Stimulated activated CD8-positive, alpha-beta memory T cell treated with anti-CD3 and anti-CD28 coated beads, Interleukin-15, amount 100 ng/mL, for 24 hours (primary cell): Measurements from ENCODE around the gene TEP1.
"Not testable (repeated sequence)": the region's sequence is repeated elsewhere in the genome, so short reads cannot be mapped to it uniquely, and the experiment has no call there.

Experiments used
- DNase-seq: peaks from one replicate; pipeline ENCODE4 v3.0.0-alpha.2; 2020; ENCODE audit warnings: low read depth

Gene TEP1

GRCh38 chr14:20341032-20341431, 72.3 kb downstream of the TEP1 start:
- DNase-seq: not testable (repeated sequence)

GRCh38 chr14:20334017-20334416, 79.3 kb downstream of the TEP1 start:
- no peak for DNase-seq

- DNase-seq: no peak
Measured at GRCh38 chr14:20333494-20333841, 79.8 kb downstream of the TEP1 start.

GRCh38 chr14:20332788-20333493, 80.4 kb downstream of the TEP1 start, which contains the start of gene CCNB1IP1:
Gene CCNB1IP1, minus strand, starts transcription at chr14:20333279. Its CDS starts 16,756 bp downstream, at chr14:20316523.
- DNase-seq: no peak

GRCh38 chr14:20332431-20332787, 80.9 kb downstream of the TEP1 start:
- no peak for DNase-seq

- DNase-seq: no peak
Measured at GRCh38 chr14:20331053-20331613, 82.2 kb downstream of the TEP1 start.

- DNase-seq: no peak
Measured at GRCh38 chr14:20329355-20329754, 83.9 kb downstream of the TEP1 start.

- DNase-seq: no peak
Measured at GRCh38 chr14:20328705-20329104, 84.6 kb downstream of the TEP1 start.

GRCh38 chr14:20327005-20327869, 86.1 kb downstream of the TEP1 start:
- DNase-seq: no peak

- DNase-seq: no peak
Measured at GRCh38 chr14:20317720-20318119, 95.6 kb downstream of the TEP1 start.
